ENCODE measurements around the gene SIX5.

Gene SIX5

DNA sequence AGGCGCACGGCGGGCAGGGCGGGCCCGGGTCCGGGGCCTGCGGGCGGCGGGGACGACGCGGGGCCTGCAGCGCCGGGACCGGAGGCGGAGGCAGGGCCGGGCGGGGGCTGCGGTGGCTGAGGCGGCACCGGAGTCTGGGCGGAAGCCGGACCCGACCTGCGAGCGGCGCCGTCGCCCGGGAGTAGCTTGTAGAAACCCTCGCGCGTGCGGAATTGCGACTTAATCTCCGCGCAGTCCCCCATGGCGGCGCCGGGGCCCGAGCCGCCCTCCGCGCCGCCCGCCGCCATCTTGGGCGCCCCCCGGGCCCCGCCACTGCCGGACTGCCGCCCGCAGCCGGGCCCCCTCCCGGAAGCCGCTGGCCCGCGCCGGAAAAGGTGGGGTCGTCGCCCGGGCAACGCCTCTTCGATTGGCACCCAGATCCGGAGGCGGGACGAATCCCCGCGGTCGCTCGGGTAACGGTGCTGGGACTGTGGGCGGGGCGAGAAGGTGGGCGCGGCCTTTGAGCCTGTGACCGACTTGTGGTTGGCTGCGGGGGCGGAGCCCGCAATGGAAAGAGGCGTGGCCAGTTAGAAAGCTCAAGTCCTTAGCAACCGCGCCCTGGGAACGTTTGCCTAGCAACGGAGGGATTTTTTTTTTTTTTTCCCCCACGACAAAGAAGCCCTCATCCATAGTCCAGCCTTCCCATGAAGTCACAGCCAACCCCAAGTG lies 23.6 kb upstream of the SIX5 start, which contains the start of gene DMWD:
Gene DMWD, minus strand, starts transcription at position 376 of the 708 bp plus-strand sequence. Its CDS starts 89 bp downstream, at position 287.
- DNase-seq (ENCODE audit: low read depth), result peak; percentile 97

DNA sequence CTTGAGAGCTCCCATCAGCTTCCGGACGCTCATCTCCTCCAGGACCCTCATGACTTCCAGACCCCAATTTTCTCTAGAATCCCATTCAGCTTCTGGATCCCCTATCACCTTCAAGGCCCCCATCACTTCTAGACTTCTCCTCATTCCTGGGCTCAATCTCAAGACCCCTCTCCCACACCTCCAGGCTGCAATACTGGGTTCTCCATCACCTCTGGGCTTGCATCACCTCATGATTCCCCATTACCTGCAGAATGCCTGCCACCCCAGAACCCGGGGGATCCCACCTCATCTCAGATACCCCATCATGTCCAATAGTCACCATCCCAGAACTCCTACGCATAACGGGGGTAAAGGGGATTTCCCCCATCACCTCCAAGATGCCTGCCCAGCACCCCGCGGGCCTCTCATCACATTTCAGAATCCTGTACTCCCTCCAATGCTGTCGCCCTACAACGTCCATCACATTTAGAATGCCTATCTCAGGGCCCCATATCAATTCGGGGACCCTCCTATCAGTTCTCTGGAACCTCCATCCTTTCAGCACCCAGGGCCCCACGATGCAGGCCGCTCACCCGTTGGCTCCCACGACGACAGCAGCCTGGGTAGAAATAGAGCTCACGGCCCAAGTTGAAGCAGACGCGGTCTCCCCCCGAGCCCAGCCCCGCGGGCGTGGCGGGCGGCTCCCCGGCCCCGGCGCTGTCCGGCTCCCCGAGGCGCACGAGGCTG lies 22.9 kb upstream of the SIX5 start:
- no peak for DNase-seq (ENCODE audit: low read depth)

DNA sequence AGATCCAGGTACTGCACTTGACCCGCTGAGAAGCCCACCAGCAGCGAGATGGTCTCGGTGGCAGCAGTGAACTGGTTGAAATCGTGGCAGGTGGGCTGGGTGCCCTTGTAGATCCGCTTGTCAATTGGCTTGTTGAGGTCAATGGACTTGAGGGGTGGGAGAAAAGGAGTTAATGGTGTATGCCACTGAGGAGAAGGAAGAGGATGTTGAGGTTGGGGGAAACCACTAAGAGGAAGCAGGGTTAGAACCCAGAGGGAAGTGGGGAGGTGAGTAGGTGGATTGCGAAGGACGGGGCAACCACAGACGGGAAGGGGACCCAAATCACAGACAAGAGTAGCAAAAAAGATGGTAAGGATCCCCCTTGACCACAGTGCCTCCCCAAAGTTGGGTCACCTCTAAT lies 21.9 kb upstream of the SIX5 start:
- no peak for DNase-seq (ENCODE audit: low read depth)

DNA sequence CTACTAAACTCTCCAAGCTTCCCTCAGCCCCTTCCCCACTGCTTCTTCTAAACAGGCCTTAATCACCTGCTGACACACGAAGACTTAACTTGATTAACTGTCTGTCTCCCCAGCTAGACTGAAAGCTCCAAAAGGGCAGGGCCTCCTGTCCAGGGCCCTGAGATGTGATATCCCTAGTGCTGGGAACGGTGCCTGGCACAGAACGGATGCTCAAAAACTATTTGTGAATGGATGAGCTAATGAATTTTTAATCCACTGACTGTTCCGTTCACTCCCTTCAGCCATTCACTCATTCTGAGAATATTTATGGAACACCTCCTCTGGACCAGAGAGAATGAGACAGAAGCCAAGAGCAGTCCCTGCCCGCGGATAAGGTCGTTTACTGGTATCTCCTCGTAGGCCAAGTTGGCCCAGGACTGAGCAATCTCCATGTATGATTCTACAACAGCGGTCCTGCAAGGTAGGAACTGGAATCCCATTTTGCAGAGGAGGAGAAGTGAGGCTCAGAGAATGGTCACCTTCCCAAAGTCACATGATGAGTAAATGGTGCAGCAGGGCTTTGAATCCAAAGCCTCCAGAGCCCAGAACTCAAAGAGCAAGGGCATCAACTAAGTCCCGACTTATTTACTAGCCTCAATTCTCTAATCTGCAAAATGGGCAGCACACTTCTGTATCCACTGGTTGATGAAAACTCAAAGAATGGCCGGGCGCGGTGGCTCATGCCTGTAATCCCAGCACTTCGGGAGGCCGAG lies 20.2 kb upstream of the SIX5 start:
- no peak for DNase-seq (ENCODE audit: low read depth)

DNA sequence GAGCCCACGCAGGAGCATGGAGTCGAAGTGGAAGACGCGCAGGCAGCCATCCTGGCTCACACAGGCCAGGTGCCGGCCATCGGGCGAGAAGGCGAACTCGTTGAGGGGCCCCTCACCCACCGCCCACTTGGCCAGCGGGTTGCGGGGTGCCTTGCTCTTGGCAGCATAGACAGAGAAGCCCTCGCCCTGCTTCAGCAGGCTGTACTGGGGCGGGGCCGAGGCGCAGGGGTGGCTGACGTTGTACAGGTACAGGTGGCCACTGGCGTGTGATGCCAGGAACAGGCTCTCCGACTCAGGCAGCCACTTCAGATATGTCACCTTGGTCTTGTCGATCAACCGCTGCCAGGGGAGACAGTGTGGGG lies 17.5 kb upstream of the SIX5 start:
- DNase-seq (ENCODE audit: low read depth), result no peak

DNA sequence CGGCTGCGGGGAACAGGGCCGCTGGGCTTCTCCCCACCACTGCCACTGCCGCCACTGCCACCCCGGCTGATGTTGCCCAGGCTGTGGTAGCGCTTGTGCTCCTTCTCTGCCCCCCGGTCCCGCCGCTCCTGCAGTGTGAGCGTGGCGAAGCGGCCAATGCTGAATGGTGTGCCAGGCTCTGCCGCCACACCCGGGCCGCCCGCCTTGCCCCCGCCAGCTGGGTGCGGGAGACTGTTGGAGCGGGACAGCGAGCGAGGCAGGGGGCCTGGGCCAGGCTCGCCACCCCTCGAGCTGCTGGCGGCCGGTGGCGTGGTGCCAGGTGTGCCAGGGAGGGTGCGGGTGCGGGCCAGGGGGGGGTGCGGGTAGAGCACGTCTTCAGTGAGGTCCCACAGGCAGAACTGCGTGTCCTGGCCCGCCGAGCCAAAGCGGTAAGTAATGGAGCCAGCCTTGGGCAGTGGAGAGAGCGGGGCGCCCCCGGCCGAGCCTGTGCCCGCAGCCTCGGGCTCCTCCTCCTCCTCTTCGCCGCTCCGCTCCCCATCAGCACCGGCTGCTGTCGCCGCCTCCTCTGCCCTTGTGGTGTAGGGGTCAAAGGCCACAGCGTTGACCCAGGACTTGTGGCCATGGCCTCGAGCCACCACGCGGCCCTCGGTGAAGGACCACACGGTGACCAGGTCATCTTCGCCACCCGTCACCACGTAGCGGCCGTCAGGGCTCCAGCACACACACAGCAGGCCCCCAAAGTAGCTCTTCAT lies 16.9 kb upstream of the SIX5 start:
- no peak for DNase-seq (ENCODE audit: low read depth)

DNA sequence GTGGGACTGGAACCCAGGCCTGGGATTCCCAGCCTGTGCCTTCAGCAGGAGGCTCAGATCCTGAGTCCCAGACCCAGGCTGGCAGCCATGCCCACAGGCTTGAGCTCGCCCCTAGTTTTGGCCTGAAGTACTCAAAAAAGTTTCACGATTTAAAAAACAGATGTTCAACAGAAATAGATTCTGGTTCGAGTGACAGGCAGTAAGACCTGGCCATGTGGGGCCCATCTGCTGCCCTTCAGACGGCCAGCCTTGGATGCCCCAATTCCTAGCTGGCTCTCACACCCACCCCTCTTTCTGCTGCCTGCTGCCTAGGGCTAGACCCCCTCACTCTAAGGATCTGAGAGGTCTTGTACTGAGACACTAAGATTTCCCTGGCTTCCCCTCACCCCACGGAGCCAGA lies 16.0 kb upstream of the SIX5 start:
- no peak for DNase-seq (ENCODE audit: low read depth)

DNA sequence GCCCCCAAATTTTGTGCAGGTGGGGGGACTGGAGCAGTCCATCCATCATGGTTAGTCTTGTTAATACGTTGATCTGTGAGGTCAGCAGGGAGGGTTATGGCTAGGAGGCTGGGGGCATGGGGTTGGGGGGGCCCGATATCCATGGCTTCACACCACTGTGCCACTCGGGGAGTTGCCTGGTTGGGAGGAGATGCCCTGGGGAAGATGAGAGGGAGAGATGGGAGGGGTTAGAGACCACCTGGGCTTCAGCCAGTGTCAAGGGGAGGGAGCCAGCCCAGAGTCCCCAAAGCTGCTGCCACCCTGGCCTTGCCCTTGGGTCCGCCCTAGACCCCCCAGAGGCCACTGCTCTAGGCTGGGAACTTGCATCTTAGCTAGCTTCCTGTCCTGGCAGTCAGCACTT lies 15.0 kb upstream of the SIX5 start:
- DNase-seq (ENCODE audit: low read depth), result no peak

DNA sequence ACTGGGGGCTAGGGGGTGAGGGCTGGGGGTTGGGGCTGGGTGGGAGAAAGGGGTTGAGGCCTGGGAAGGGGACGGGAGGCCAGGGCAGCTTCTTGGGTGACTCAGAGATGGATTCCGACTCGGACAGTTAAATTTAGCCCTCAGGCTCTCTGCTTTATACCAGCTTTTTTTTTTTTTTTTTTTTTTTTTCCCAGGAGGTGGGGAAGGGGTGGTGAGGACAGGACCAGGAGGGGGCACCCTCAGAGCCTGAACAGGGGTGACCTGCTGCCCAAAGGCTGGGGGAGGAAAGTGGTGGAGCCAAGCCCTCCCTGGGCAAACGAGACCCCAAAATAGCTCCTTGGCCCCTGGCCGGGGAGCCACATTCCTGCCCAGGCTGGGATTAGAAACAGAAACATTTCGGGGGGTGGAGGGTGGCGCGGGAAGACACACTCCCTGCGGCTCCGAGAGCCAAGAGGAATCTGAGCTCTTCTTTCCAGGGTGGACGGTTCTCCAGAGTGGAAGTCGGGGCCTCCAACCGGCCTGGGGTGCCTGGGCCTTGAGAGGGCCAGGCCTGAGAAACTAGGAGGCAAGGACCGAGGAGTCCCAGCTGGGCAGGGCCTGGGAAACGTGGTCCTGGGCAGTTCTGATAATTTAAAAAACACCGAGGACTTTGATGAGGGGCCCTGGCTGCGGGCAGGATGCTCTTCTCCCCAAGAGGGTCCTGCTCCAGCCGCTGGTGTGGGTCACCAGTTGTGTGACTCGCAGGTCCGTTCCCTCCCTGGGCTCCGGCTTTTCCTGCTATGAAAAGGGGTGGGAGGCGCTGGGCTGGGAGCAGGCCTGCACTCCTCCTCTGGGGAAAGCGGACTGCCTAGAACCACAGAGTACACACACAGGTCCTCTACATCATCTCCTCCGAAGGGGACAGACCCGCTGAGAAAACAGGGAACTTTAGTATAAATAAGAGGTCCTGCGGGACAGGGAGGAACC lies 14.1 kb upstream of the SIX5 start:
- DNase-seq (ENCODE audit: low read depth), result no peak

DNA sequence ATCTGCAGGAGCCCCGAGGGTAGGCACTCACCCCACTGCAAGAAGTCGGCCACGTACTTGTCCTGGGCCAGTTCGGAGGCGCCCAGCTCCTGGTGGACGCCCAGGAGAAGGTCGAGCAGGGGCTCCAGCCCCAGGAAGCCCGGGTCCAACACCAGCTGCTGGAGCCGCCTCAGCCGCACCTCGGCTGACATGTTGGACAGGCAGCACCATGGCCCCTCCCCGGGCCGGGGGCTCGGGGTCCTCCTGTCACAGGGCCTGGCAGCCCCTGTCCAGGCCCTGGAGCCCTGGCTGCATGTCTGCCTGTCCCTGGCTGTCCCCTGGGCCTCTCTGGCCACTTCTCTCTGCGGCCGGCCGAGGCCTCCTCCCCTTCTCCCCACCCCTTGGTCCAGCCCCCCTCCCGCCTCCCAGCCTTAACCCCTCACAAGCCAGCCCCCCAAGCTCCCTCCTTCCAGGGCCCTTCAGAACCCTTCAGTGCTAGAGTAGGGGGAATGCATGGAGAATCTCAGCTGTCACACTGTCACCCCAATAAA lies 13.2 kb upstream of the SIX5 start, which contains the start of gene DMPK:
Gene DMPK, minus strand, starts transcription at position 329 of the 530 bp plus-strand sequence. Its CDS starts 138 bp downstream, at position 191.
- DNase-seq (ENCODE audit: low read depth), result no peak

DNA sequence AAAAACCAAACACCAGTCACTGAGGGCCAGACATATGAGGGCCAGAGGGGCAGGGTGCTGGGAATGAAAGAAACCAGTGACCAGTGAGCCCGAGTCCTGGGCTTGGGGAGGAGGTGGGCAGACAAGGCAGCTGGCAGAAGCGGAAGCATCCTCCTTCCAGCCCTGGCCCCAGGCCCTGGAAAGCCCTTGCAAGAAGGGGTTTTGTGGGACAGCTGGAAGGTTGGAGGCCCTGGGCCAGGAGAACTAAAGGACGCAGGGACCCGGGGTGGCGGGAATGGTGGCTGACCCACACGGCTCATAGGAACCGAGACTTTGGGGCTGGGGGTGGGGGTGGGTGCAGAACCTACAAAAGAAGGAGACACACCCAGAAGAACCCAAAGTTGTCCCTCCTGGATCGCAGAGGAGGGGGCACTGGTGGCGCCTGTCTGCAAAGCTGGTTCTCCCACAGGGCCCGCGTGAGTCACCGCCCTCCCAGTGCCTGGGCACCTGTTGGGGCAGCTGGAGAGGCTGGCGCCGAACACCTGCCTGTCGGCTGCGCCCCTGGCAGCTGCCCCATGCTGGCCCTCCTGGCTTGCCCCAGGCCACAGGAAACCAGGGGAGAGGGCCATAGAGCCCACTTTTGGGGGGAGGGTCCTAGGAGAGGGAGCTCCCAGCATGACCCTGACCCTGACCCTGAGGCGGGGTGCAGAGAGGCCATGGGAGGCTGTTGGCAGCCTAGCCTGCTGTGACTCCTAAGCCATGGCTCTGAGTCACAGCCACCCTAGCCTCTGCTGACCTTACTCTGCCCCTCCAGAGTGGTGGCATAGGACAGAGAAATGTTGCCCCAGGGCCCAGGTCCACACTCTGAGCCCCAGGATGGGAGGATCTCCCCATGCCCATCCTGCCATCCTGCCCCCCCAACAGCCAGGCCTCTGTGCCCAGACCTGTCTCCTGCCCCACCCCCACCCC lies 12.4 kb upstream of the SIX5 start:
- no peak for DNase-seq (ENCODE audit: low read depth)

DNA sequence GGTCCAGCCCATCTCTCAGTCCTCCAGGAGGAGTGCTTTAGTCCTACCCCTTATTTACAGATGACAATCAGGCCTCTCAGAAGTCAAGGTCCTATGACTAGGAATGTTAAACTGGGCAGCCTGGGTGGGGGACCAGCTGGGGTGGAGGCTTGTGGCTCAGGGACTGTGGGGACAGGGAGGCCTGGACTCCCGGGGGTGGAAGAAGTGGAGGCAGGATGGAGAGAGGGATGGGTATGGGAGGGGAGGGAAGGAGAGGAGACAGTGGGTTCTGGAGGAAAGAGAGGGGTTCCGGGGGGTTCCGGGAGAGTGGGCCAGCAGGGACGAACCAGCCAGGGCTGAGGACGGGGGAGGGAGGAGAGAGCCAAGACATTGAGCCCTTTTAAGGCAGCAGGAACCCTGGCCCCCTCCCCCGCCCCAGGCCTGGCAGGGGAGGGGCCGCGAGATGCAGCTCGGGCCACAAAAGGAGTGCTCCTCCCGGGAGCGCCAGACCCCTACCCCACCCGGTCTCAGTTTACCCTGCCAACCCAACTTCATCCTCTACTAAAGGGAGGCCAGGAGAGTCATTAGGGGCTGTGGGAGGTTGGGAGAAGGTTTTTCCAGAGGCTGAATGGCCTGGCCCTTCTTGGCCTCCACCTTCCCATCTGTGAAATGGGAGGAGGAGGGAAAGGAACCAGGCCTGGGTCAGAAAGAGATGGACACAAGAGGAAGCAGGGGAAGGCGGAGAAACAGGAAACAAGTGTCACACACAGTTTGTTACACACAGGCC lies 11.6 kb upstream of the SIX5 start:
- no peak for DNase-seq (ENCODE audit: low read depth)

DNA sequence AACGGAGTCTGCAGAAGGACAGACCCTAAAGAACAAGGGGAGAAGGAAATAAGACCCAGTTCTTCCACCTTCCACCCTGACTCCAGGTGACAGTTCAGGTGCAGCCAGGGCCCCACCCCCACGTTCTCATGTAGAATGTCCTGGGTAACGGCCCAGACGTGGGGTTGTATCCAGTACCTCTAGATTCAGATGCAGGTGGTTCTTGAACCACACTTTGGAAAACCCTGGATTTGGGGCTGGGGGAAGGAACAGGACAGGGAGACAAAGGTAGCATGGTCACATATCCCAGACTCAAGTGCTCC lies 11.0 kb upstream of the SIX5 start:
- DNase-seq (ENCODE audit: low read depth), result no peak

DNA sequence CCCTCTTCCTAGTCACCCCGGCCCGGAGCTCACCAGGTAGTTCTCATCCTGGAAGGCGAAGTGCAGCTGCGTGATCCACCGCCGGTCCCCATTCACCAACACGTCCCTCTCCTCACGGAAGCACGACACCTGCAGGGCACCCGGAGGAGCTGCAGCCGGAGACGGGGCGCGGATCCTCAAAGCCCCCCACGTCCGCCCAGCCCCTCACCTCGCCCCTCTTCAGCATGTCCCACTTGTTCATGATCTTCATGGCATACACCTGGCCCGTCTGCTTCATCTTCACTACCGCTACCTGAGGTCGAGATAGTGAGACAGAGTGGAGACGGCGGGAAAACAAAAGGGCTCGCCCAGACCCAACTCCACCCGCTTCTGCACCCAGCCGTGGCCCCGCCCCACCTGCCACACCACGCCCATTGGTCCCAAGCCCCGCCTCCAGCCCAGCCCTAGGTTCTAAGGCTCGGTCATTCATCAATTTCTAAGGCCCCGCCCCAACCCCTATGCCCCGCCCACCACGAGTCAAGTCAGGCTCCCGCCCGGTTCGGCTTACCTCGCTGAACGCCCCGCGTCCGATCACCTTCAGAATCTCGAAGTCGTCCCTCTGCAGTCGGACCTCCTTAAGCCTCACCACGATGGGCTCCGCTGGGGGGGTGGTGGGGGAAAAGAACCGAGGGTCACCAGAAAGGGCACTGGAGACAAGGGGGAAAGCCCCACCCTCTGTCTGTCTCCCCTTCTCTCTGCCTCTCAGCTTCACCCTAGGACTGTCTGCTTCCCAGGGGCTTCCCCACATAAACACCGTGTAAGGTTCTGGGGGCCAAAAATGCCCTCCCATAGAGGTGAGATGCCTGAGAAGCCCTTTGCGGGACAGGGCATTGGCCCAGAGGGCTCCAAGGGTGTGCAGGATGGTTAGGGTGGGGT lies 10.4 kb upstream of the SIX5 start:
- DNase-seq (ENCODE audit: low read depth), result peak; percentile 66

DNA sequence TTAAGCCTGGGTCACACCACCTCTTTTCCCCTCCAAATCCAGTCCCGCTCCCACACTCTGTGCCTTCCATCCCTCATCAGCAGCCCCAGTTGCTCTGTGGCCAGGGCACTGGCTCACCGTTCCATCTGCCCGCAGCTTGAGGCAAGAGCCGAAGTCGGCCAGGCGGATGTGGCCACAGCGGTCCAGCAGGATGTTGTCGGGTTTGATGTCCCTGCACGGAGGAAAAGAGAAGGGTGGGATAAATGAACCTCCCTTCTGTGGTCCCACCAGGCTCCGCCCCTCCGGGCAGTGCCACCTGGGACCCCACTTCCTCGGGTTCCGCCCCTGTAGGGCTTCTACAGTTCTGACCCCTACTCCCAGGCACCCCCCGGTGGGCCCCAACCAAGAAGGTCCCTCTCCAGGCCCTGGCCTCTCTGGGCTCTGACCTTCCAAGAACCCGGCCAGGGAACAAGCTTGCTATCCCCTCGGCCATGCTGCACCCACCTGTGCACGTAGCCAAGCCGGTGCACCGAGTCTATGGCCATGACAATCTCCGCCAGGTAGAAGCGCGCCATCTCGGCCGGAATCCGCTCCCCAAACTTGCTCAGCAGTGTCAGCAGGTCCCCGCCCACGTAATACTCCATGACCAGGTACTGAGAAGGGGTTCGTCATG lies 9.1 kb upstream of the SIX5 start:
- no peak for DNase-seq (ENCODE audit: low read depth)

DNA sequence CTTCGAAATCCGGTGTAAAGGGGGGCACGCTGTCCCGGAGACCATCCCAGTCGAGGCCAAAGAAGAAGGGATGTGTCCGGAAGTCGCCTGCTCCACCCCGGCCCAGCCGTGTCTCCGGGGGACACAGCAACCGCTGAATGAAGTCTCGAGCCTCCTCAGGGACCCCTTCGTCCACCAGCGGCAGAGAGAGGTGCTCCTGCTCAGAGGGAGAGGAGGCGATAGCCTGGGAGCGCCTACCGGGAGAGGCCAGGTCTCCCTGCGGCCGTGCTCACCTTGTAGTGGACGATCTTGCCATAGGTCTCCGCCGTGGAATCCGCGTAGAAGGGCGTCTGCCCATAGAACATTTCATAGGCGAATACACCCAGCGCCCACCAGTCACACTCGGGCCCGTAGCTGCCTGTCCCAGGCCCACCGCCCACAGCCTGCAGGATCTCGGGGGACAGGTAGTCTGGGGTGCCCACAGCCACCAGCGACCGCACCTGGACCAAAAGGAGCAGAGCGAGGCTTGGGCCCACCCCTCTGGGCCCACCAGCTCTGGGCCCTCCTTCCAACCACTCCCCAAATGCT lies 8.4 kb upstream of the SIX5 start:
- no peak for DNase-seq (ENCODE audit: low read depth)

DNA sequence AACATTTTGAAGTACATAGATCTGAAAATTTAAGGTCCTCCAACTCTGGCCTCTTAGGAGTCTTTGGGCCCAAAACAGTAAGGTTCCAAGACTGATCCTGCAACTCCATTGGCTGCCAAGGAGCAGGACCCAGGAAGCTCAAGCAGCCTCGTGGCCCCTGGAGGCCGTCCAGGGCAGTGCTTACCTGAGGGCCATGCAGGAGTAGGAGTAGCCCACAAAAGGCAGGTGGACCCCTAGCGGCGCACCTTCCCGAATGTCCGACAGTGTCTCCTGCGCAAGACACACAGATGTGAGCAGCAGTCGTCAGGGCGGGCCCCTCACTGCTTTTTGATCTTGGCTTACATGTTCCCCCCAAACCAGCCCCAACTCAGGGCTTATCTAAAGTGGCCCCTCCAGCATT lies 5.7 kb upstream of the SIX5 start:
- no peak for DNase-seq (ENCODE audit: low read depth)
